RWPE2 (cell line): ENCODE data around the gene ZNF169.
"Not testable (repeated sequence)": the region's sequence is repeated elsewhere in the genome, so short reads cannot be mapped to it uniquely, and the experiment has no call there.

Source experiments
- ATAC-seq: fragments of 200-7000 bp; cut with Tn5 transposase; 3 replicates; pipeline ENCODE4 v1.9.1; 2021; ENCODE audit warnings: low read depth
- DNase-seq: peaks from one replicate; pipeline ENCODE4 v3.0.0-alpha.2; 2020; ENCODE audit warnings: low spot score
- H3K27ac ChIP-seq: fragments of 450-650 bp; 2 replicates; pipeline ENCODE4 v1.5.1; 2017; ENCODE audit warnings: mild to moderate bottlenecking; ENCODE audit not compliant: poor library complexity, severe bottlenecking
- H3K27me3 ChIP-seq: fragments of 250-450 bp; sonication (Bioruptor Pico); 2 replicates; pipeline ENCODE4 v1.5.1; 2021; ENCODE audit warnings: mild to moderate bottlenecking, moderate library complexity; ENCODE audit not compliant: insufficient read depth, poor library complexity, severe bottlenecking
- H3K36me3 ChIP-seq: fragments of 250-450 bp; sonication (Bioruptor Pico); 2 replicates; pipeline ENCODE4 v1.5.1; 2020; ENCODE audit warnings: low read depth, mild to moderate bottlenecking, moderate library complexity
- H3K4me1 ChIP-seq: fragments of 250-450 bp; sonication (Bioruptor Pico); 2 replicates; pipeline ENCODE4 v1.5.1; 2021; ENCODE audit warnings: mild to moderate bottlenecking, moderate library complexity; ENCODE audit not compliant: insufficient read depth, poor library complexity, severe bottlenecking
- H3K4me3 ChIP-seq: fragments of 250-450 bp; sonication (Bioruptor Pico); 2 replicates; pipeline ENCODE4 v1.5.1; 2021; ENCODE audit warnings: mild to moderate bottlenecking, moderate library complexity; ENCODE audit not compliant: severe bottlenecking
- H3K9me3 ChIP-seq: fragments of 250-450 bp; sonication (Bioruptor Pico); 2 replicates; pipeline ENCODE4 v1.5.1; 2021; ENCODE audit warnings: mild to moderate bottlenecking, moderate library complexity; ENCODE audit not compliant: severe bottlenecking
- CTCF ChIP-seq: fragments of 450-650 bp; IDR thresholded peaks from one replicate; pipeline ENCODE4 v1.5.1; 2017; ENCODE audit warnings: mild to moderate bottlenecking, moderate library complexity; ENCODE audit not compliant: poor library complexity, severe bottlenecking

The ZNF169 gene

DNA sequence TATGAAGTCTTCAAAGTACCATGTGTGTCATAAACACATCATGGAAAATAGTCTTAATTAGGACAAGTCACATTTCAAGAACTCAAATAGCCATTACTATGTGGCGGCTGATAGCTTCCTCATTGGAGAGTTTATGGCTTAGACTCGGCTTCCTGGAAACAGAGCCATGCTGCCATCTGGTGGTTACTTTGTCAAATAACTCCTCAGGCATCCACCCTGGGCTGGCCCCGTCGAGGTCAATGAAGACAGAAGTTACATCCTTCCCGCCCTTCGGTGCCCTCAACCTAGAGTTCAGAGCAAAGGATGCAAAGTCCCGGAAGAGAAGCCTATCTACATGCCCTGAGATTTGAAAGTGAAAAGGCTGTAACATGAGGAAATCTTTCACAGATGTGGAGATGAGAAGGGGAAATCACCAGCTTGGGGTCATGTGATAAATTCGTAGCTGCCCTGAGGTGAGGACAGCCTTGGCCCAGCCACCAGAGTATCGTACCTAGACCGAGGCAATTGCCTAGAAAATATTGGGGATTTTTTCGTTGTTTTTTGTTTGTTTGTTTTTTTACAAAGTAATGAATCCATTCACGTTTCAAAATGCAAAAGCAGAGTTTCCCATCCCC is 45.5 kb upstream of the ZNF169 start:
- TF ChIP-seq CTCF, result peak; percentile 89
- ATAC-seq (peak; percentile 96), DNase-seq (no peak)
- Histone ChIP-seq H3K4me1 (peaks cover 3% of the 10 kb centered on the region), H3K27me3 (peaks cover 3% of the 10 kb centered on the region), H3K36me3 (no peaks in the 10 kb centered on the region), H3K27ac (no peak overlapping the region), H3K9me3 (no peaks in the 10 kb centered on the region), H3K4me3 (no peak overlapping the region)

DNA sequence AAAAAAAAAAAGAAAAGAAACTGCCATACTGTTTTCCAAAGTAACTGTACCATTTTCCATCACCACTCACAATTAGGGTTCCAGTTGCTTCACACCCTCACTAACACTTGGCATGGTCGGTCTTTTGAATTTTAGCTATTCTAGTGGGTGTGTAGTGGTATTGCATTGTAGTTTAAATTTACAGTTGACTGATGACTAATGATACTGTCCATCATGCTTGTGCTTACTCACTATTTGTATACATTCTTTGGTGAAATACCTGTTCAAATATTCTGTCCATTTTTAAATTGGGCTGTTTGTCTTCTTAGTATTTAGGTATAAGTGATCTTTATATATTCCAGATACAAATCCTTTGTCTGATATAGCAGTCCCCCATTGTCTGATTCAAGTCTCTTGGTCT is 36.2 kb upstream of the ZNF169 start:
- ATAC-seq (peak; percentile 87), DNase-seq (no peak)
- Histone ChIP-seq H3K4me3 (no peak overlapping the region), H3K9me3 (no peaks in the 10 kb centered on the region), H3K4me1 (no peaks in the 10 kb centered on the region), H3K36me3 (no peaks in the 10 kb centered on the region), H3K27me3 (no peaks in the 10 kb centered on the region), H3K27ac (no peak overlapping the region)
- TF ChIP-seq CTCF, result no peak

- H3K4me1 ChIP-seq, ATAC-seq, H3K4me3 ChIP-seq, H3K36me3 ChIP-seq, H3K9me3 ChIP-seq, DNase-seq, H3K27ac ChIP-seq, H3K27me3 ChIP-seq: not testable (repeated sequence)
These were observed 33.7 kb upstream of the ZNF169 start for GRCh38 chr9:94225413-94225812.

DNA sequence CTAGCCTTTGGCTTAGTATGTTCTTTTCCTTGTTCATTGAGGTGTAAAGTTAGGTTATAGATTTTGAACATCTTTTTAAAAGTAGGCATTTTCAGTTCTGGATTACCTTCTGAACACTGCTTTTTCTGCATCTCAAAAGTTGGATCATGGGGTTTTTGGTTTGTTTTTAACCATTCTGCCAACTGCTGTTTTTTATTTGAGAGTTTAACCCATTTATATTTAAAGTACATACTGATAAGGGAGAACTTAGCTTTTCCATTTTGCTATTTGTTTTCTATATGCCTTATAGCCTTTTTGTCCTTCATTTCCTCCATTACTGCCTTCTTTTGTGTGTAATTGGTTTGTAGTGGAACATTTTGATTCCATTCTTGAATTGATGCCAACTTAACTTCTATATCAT is 30.5 kb upstream of the ZNF169 start:
- Histone ChIP-seq H3K27ac (no peak overlapping the region), H3K27me3 (no peaks in the 10 kb centered on the region), H3K4me1 (no peaks in the 10 kb centered on the region), H3K9me3 (peaks cover 8% of the 10 kb centered on the region), H3K36me3 (no peaks in the 10 kb centered on the region), H3K4me3 (no peak overlapping the region)
- no peak for TF ChIP-seq CTCF
- ATAC-seq (no peak), DNase-seq (no peak)

DNA sequence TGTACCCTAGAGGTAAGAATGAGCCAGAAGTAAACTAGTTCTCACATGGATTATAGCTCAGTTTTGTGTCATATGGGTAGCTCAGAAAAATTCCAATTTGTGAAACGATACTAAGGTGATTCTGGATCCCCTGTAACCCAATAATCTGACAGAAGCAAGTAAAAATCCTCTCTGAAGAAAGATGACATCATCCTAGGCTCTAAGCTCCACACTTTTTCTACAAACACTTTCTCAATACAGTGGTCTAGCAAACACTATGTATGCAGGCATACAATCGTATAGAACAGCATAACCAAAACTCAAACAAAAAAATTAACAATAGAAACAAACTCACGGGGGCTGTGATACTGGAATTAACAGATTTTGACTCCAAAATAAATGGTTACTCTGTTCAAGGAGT is 26.7 kb upstream of the ZNF169 start:
- no peak overlapping the region for H3K4me3 ChIP-seq
- H3K9me3 ChIP-seq, result peaks cover 8% of the 10 kb centered on the region
- ATAC-seq (no peak), DNase-seq (no peak)
- no peaks in the 10 kb centered on the region for H3K36me3 ChIP-seq
- no peak for TF ChIP-seq CTCF
- no peaks in the 10 kb centered on the region for H3K27me3 ChIP-seq
- H3K4me1 ChIP-seq, result no peaks in the 10 kb centered on the region
- no peak overlapping the region for H3K27ac ChIP-seq

DNA sequence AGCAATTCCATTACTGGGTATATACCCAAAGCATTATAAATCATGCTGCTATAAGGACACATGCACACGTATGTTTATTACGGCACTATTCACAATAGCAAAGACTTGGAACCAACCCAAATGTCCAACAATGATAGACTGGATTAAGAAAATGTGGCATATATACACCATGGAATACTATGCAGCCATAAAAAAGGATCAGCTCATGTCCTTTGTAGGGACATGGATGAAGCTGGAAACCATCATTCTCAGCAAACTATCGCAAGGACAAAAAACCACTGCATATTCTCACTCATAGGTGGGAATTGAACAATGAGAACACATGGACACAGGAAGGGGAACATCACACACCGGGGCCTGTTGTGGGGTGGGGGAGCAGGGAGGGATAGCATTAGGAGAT is 18.0 kb upstream of the ZNF169 start:
- not testable (repeated sequence) for H3K9me3 ChIP-seq, H3K4me3 ChIP-seq, H3K4me1 ChIP-seq, H3K27me3 ChIP-seq, H3K27ac ChIP-seq, H3K36me3 ChIP-seq, ATAC-seq, DNase-seq
